PC-3 (cell line): ENCODE results near the gene DKK3. TPM values are rescaled to one million over a fixed set of nuclear protein-coding genes. Genes with fewer than 3 reads are reported as not detected.

Source experiments
- ATAC-seq: fragments of 200-7000 bp; cut with Tn5 transposase; 2 replicates; pipeline ENCODE4 v1.9.1; 2020; ENCODE audit warnings: mild to moderate bottlenecking, moderate library complexity
- BruUV-seq: library from RNA; stranded (reverse); fragments of 400-500 nt; replicated peaks from 2 replicates; lab custom pipeline; 2021; lab: Mats Ljungman, UMichigan
- CTCF ChIA-PET: fragments of 300-600 bp; sonication (Branson Sonifier 250); formaldehyde crosslinking; loops from one replicate; lab custom pipeline; 2022; ENCODE audit warnings: antibody characterized with exemption; lab: Charles Lee
- POLR2A ChIA-PET: fragments of 300-600 bp; sonication (Branson Sonifier 250); formaldehyde crosslinking; loops from one replicate; lab custom pipeline; 2022; ENCODE audit warnings: antibody characterized with exemption; ENCODE audit not compliant: unreplicated experiment; lab: Charles Lee
- DNase-seq: peaks from one replicate; pipeline ENCODE4 v3.0.0-alpha.2; 2015
- H2AFZ ChIP-seq: fragments of 300-600 bp; sonication (generic); 2 replicates; pipeline ENCODE4 v1.6.0; 2016; ENCODE audit warnings: antibody characterized with exemption, low read length
- H3F3A ChIP-seq: fragments of 300-600 bp; sonication (generic); one replicate; pipeline ENCODE4 v1.6.0; 2017; ENCODE audit warnings: antibody characterized with exemption, low read length, control low read depth, mild to moderate bottlenecking; ENCODE audit not compliant: unreplicated experiment
- H3K27ac ChIP-seq: fragments of 300-600 bp; sonication (generic); 2 replicates; pipeline ENCODE4 v1.5.1; 2016; ENCODE audit warnings: mild to moderate bottlenecking, low read length
- H3K27me3 ChIP-seq: fragments of 300-600 bp; sonication (generic); 2 replicates; pipeline ENCODE4 v1.6.1; 2016; ENCODE audit warnings: low read length, mixed read lengths
- H3K36me3 ChIP-seq: fragments of 300-600 bp; sonication (generic); 2 replicates; pipeline ENCODE4 v1.6.1; 2016; ENCODE audit warnings: low read depth, mixed run types, low read length, mixed read lengths
- H3K4me1 ChIP-seq: fragments of 300-600 bp; sonication (generic); 2 replicates; pipeline ENCODE4 v1.5.1; 2016; ENCODE audit warnings: low read length; ENCODE audit not compliant: insufficient read depth
- H3K4me2 ChIP-seq: fragments of 300-600 bp; sonication (generic); 2 replicates; pipeline ENCODE4 v1.6.0; 2016; ENCODE audit warnings: low read length
- H3K4me3 ChIP-seq: fragments of 300-600 bp; sonication (generic); 2 replicates; pipeline ENCODE4 v1.5.1; 2016; ENCODE audit warnings: mild to moderate bottlenecking, low read length, mixed read lengths
- H3K79me2 ChIP-seq: fragments of 300-600 bp; sonication (generic); 2 replicates; pipeline ENCODE4 v1.6.1; 2017; ENCODE audit warnings: low read length, mixed read lengths
- H3K9ac ChIP-seq: fragments of 300-600 bp; sonication (generic); 2 replicates; pipeline ENCODE4 v1.6.0; 2016; ENCODE audit warnings: mild to moderate bottlenecking, low read length
- H3K9me2 ChIP-seq: fragments of 300-600 bp; sonication (generic); replicated peaks from 2 replicates; pipeline ENCODE4 v1.6.1; 2016; ENCODE audit warnings: mixed run types, low read length, mixed read lengths
- H3K9me3 ChIP-seq: fragments of 300-600 bp; sonication (generic); 2 replicates; pipeline ENCODE4 v1.6.1; 2016; ENCODE audit warnings: low read length, mixed read lengths
- H4K20me1 ChIP-seq: fragments of 300-600 bp; sonication (generic); 2 replicates; pipeline ENCODE4 v1.6.1; 2016; ENCODE audit warnings: low read length, mixed read lengths
- EZH2 ChIP-seq: fragments of 300-600 bp; sonication (generic); IDR thresholded peaks from one replicate; pipeline ENCODE4 v1.6.1; 2017; ENCODE audit warnings: antibody characterized with exemption, mild to moderate bottlenecking, low read length; ENCODE audit not compliant: unreplicated experiment
- EZH2phosphoT487 ChIP-seq: fragments of 300-600 bp; sonication (generic); IDR thresholded peaks from 2 replicates; pipeline ENCODE4 v1.6.1; 2018; ENCODE audit warnings: mild to moderate bottlenecking, antibody characterized with exemption, low read length, borderline replicate concordance
- intact Hi-C: fragments of 100-400 bp; cut with micrococcal nuclease; formaldehyde crosslinking; loops from 2 replicates; pipeline ENCODE4 v1.9.0; 2023
- total RNA-seq: library from RNA; depleted of rRNA; stranded (reverse); fragments of >200 nt; gene quantifications from 2 replicates; pipeline ENCODE4 v1.2.3, GENCODE V29; 2014
- TF ChIP-seq, protein P1 (sequence below): fragments of 300-600 bp; sonication (generic); conservative IDR thresholded peaks from 2 replicates; pipeline ENCODE4 v1.5.1; 2017; ENCODE audit warnings: antibody characterized with exemption, low read depth, mild to moderate bottlenecking, low read length

DKK3 gene
- total RNA-seq, 1 experiment from 2014 or later: 0.07 TPM

DNA sequence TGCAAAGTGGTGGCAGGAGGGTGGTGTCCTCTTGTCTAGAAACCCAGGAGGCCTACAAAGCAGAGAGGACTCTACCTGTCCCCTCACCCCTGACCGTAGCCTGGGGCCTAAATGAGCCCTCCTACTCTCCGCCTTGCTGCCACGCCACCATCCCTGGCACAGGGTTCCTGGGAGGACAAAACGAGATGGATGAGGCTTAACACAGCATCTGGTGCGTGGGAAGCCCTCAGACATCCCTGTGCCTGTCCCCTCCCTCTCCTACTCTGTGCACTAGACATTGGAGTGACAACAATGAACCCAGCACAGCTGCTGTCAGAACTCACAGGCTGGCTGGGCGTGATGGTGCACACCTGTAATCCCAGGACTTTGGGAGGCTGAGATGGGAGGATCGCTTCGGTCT lies 36.4 kb upstream of the DKK3 start:
- Histone ChIP-seq H3K36me3 (peaks cover 5% of the 10 kb centered on the region; the same call in 1 of the 2 replicates), H3K27me3 (no peaks in the 10 kb centered on the region), H3K27ac (peak overlapping the region; percentile 95), H3K9me3 (no peaks in the 10 kb centered on the region), H3F3A (peaks cover 8% of the 10 kb centered on the region), H3K4me2 (peak overlapping the region; percentile 75), H3K79me2 (no peaks in the 10 kb centered on the region), H3K4me1 (peaks cover 46% of the 10 kb centered on the region), H4K20me1 (no peaks in the 10 kb centered on the region), H3K4me3 (peak overlapping the region; percentile 48), H3K9me2 (no peaks in the 10 kb centered on the region), H2AFZ (peak overlapping the region; percentile 63), H3K9ac (peak overlapping the region; percentile 59)
- intact Hi-C loops: loop anchor here (1.0 to 10.0 kb wide), 7 partner anchors 52 to 1020 kb away; partner anchors contain the start of gene USP47
- ChIA-PET POLR2A (interaction anchor here (1.2 kb wide), 1 partner anchor 43 kb away, joined by 4 read pairs; no protein-coding TSS in a partner anchor), CTCF (interaction anchor here (0.7 to 1.5 kb wide), 7 partner anchors 42 to 257 kb away, joined by 3 to 18 read pairs (median 5); no protein-coding TSS in a partner anchor)
- no TSS peak for BruUV-seq
- ATAC-seq (no peak), DNase-seq (no peak)
- TF ChIP-seq EZH2: no peak
- TF ChIP-seq EZH2phosphoT487: no peak
- TF ChIP-seq, protein P1, sequence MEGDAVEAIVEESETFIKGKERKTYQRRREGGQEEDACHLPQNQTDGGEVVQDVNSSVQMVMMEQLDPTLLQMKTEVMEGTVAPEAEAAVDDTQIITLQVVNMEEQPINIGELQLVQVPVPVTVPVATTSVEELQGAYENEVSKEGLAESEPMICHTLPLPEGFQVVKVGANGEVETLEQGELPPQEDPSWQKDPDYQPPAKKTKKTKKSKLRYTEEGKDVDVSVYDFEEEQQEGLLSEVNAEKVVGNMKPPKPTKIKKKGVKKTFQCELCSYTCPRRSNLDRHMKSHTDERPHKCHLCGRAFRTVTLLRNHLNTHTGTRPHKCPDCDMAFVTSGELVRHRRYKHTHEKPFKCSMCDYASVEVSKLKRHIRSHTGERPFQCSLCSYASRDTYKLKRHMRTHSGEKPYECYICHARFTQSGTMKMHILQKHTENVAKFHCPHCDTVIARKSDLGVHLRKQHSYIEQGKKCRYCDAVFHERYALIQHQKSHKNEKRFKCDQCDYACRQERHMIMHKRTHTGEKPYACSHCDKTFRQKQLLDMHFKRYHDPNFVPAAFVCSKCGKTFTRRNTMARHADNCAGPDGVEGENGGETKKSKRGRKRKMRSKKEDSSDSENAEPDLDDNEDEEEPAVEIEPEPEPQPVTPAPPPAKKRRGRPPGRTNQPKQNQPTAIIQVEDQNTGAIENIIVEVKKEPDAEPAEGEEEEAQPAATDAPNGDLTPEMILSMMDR: no peak

GRCh38 chr11:12043959-12044791 lies 35.7 kb upstream of the DKK3 start:
- Histone ChIP-seq H3K79me2 (no peaks in the 10 kb centered on the region), H4K20me1 (no peaks in the 10 kb centered on the region), H2AFZ (peak overlapping the region; percentile 63), H3K36me3 (peaks cover 5% of the 10 kb centered on the region; the same call in 1 of the 2 replicates), H3K9me2 (no peaks in the 10 kb centered on the region), H3K9me3 (no peaks in the 10 kb centered on the region), H3K4me3 (peak overlapping the region; percentile 48), H3K27ac (peak overlapping the region; percentile 95), H3K4me2 (peak overlapping the region; percentile 75), H3K4me1 (peaks cover 45% of the 10 kb centered on the region), H3K27me3 (no peaks in the 10 kb centered on the region), H3K9ac (peak overlapping the region; percentile 59), H3F3A (peaks cover 8% of the 10 kb centered on the region)
- DNase-seq: peak; percentile 96
- ChIA-PET POLR2A (interaction anchor here (1.2 kb wide), 1 partner anchor 43 kb away, joined by 4 read pairs; no protein-coding TSS in a partner anchor), CTCF (interaction anchor here (0.7 to 1.5 kb wide), 7 partner anchors 61 to 256 kb away, joined by 3 to 18 read pairs (median 5); no protein-coding TSS in a partner anchor)
- intact Hi-C loops: loop anchor here (1.0 to 10.0 kb wide), 6 partner anchors 52 to 1019 kb away; partner anchors contain the start of gene USP47
- TF ChIP-seq, protein P1: peak; percentile 95
- TF ChIP-seq EZH2: no peak
- TSS peak; percentile 80 for BruUV-seq
- peak; percentile 72 for ATAC-seq
